ENCODE measurements around the gene AOPEP.

AOPEP gene

DNA sequence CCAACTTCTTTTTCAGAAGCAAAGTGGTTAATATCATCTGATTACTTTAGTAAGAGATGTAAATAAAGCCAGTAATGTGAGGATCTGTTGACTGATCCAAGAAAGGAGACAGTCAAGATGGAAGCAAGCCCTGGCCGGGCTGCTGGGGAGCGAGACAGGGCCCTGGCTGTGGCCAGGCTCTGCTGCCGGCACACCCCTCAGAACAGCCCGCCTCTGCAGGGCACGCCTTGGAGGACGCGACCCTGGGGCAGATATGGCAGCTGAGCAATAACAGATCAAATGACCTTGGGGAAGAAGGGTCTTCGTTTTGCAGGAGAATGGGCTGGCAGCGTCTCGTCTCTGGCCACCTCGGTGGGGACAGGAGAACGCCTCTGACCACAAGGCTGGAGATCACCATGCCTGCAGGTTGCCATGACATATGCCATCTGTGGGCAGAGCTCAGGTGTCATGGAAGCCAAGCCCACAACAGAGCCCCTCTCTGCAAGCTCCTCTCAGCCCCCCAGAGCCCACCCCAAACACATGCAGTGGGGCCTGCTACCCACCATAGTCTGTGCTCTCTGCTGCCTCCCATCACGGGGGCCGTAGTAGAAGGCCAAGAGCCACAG is 384.5 kb downstream of the AOPEP start:
- Histone ChIP-seq H3K27ac (ENCODE audit: low read depth, low read length) (no peak overlapping the region), H3K36me3 (ENCODE audit: insufficient read depth, low read length) (peaks cover 4% of the 10 kb centered on the region; the same call in 1 of the 2 replicates), H3K4me1 (ENCODE audit: insufficient read depth, low read length) (no peaks in the 10 kb centered on the region), H3K9me3 (ENCODE audit: insufficient read depth, low read depth, low read length) (no peaks in the 10 kb centered on the region), H3K4me3 (ENCODE audit: low read length) (no peak overlapping the region), H3K27me3 (ENCODE audit: insufficient read depth, low read length) (no peaks in the 10 kb centered on the region), H3K9ac (ENCODE audit: low read depth, low read length) (no peak overlapping the region)
- WGBS = 96% methylated on average over 14 of the region's 14 CpGs

DNA sequence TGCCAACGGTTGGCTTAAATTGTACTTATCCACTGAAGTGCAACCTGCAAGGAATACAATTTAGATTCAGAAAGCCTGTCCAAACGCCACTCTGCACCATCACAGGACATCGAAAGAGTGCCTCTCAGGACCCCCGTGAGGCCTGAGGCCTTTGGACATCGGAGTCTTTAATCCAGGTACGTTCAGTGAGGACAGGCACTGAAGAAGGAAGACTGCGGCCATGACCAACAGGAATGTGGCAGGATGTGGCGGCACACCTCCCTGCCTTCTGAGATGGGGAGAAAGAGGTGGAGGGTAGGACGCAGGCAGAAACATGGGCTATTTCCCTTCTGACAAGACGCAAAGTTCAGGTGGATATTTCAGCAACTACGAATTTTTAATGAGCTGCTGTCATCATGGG is 385.2 kb downstream of the AOPEP start:
- H3K36me3 ChIP-seq (ENCODE audit: insufficient read depth, low read length) = peaks cover 3% of the 10 kb centered on the region; the same call in 1 of the 2 replicates
- no peak overlapping the region for H3K27ac ChIP-seq (ENCODE audit: low read depth, low read length)
- H3K4me1 ChIP-seq (ENCODE audit: insufficient read depth, low read length) = no peaks in the 10 kb centered on the region; the same call in 1 of the 2 replicates
- H3K27me3 ChIP-seq (ENCODE audit: insufficient read depth, low read length) = no peaks in the 10 kb centered on the region
- H3K9me3 ChIP-seq (ENCODE audit: insufficient read depth, low read depth, low read length) = no peaks in the 10 kb centered on the region
- 94% methylated on average over 11 of the region's 11 CpGs for WGBS
- no peak overlapping the region for H3K4me3 ChIP-seq (ENCODE audit: low read length)
- H3K9ac ChIP-seq (ENCODE audit: low read depth, low read length) = no peak overlapping the region

DNA sequence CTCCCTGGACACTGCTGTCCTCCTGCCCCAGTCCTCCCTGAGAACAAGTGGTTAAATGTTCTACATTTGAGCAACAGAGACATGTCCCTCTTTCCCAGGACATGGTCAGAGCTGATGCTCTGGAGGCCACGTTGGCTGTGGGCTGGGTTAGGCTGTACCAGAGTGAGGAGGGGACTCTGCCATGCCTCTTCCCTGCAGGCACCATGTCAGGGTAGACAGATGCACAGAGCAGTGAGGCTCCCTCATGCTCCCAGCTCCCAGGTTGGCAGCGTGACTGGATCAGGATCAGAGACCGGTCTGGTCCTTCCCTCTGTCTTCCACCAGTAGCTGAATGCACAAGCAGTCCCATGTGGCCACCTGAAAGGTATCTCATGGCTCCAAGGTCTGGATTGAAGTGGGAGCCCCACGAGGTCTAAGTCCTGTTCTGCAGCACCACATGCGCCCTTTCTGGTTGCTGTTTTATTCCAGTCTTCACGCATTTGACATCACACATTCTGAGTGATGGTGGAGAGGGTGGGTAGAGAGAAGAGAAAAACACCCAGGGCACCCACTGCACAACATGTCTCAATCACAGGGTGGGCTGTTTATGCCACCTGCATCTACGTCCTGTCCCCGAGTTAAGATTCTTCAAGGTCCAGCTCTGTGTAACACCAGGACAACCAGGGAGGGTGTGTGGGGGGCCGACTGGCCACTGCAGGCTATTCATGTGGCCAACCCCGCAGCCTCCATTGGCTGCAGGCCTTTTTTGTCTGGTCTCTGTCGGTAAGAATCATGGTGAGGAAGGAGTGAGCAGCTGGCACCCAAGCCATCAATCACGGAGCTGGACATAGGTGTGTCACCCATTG is 386.2 kb downstream of the AOPEP start:
- Histone ChIP-seq H3K9me3 (ENCODE audit: insufficient read depth, low read depth, low read length) (no peaks in the 10 kb centered on the region), H3K36me3 (ENCODE audit: insufficient read depth, low read length) (no peaks in the 10 kb centered on the region; the same call in 1 of the 2 replicates), H3K27me3 (ENCODE audit: insufficient read depth, low read length) (no peaks in the 10 kb centered on the region), H3K4me1 (ENCODE audit: insufficient read depth, low read length) (no peaks in the 10 kb centered on the region; the same call in 1 of the 2 replicates), H3K9ac (ENCODE audit: low read depth, low read length) (no peak overlapping the region), H3K27ac (ENCODE audit: low read depth, low read length) (no peak overlapping the region), H3K4me3 (ENCODE audit: low read length) (no peak overlapping the region)
- WGBS = 95% methylated on average over 12 of the region's 12 CpGs

GRCh38 chr9:95115104-95115503 is 388.6 kb downstream of the AOPEP start:
- no peak overlapping the region for H3K4me3 ChIP-seq (ENCODE audit: low read length)
- 96% methylated on average over 6 of the region's 6 CpGs for WGBS

GRCh38 chr9:95116002-95116807 is 389.7 kb downstream of the AOPEP start:
- H3K4me1 ChIP-seq (ENCODE audit: insufficient read depth, low read length) = no peaks in the 10 kb centered on the region; the same call in 1 of the 2 replicates
- H3K36me3 ChIP-seq (ENCODE audit: insufficient read depth, low read length) = no peaks in the 10 kb centered on the region; the same call in 1 of the 2 replicates
- no peak overlapping the region for H3K27ac ChIP-seq (ENCODE audit: low read depth, low read length)
- H3K9ac ChIP-seq (ENCODE audit: low read depth, low read length) = no peak overlapping the region
- H3K9me3 ChIP-seq (ENCODE audit: insufficient read depth, low read depth, low read length) = no peaks in the 10 kb centered on the region
- WGBS = 83% methylated on average over 10 of the region's 11 CpGs
- H3K27me3 ChIP-seq (ENCODE audit: insufficient read depth, low read length) = no peaks in the 10 kb centered on the region
- H3K4me3 ChIP-seq (ENCODE audit: low read length) = no peak overlapping the region

More at GRCh38 chr9:95115104-95115503, 388.6 kb downstream of the AOPEP start:
- Histone ChIP-seq H3K9me3 (ENCODE audit: insufficient read depth, low read depth, low read length) (no peaks in the 10 kb centered on the region), H3K9ac (ENCODE audit: low read depth, low read length) (no peak overlapping the region), H3K4me1 (ENCODE audit: insufficient read depth, low read length) (no peaks in the 10 kb centered on the region; the same call in 1 of the 2 replicates), H3K27ac (ENCODE audit: low read depth, low read length) (no peak overlapping the region), H3K36me3 (ENCODE audit: insufficient read depth, low read length) (no peaks in the 10 kb centered on the region; the same call in 1 of the 2 replicates), H3K27me3 (ENCODE audit: insufficient read depth, low read length) (no peaks in the 10 kb centered on the region)

GRCh38 chr9:95116808-95117204 is 390.3 kb downstream of the AOPEP start:
- Histone ChIP-seq H3K36me3 (ENCODE audit: insufficient read depth, low read length) (no peaks in the 10 kb centered on the region; the same call in 1 of the 2 replicates), H3K4me3 (ENCODE audit: low read length) (no peak overlapping the region), H3K4me1 (ENCODE audit: insufficient read depth, low read length) (no peaks in the 10 kb centered on the region; the same call in 1 of the 2 replicates), H3K27me3 (ENCODE audit: insufficient read depth, low read length) (no peaks in the 10 kb centered on the region), H3K9ac (ENCODE audit: low read depth, low read length) (no peak overlapping the region), H3K9me3 (ENCODE audit: insufficient read depth, low read depth, low read length) (no peaks in the 10 kb centered on the region), H3K27ac (ENCODE audit: low read depth, low read length) (no peak overlapping the region)
- 89% methylated on average over 1 of the region's 1 CpG for WGBS

- Histone ChIP-seq H3K4me3 (ENCODE audit: low read length) (no peak overlapping the region), H3K9ac (ENCODE audit: low read depth, low read length) (no peak overlapping the region), H3K27me3 (ENCODE audit: insufficient read depth, low read length) (no peaks in the 10 kb centered on the region), H3K27ac (ENCODE audit: low read depth, low read length) (no peak overlapping the region), H3K36me3 (ENCODE audit: insufficient read depth, low read length) (no peaks in the 10 kb centered on the region; the same call in 1 of the 2 replicates), H3K9me3 (ENCODE audit: insufficient read depth, low read depth, low read length) (no peaks in the 10 kb centered on the region), H3K4me1 (ENCODE audit: insufficient read depth, low read length) (no peaks in the 10 kb centered on the region; the same call in 1 of the 2 replicates)
- 95% methylated on average over 4 of the region's 4 CpGs for WGBS
Observed at GRCh38 chr9:95118596-95118995, 392.1 kb downstream of the AOPEP start.

- Histone ChIP-seq H3K36me3 (ENCODE audit: insufficient read depth, low read length) (no peaks in the 10 kb centered on the region), H3K27me3 (ENCODE audit: insufficient read depth, low read length) (no peaks in the 10 kb centered on the region), H3K4me1 (ENCODE audit: insufficient read depth, low read length) (no peaks in the 10 kb centered on the region; the same call in none of the 2 replicates), H3K9me3 (ENCODE audit: insufficient read depth, low read depth, low read length) (no peaks in the 10 kb centered on the region), H3K4me3 (ENCODE audit: low read length) (no peak overlapping the region), H3K27ac (ENCODE audit: low read depth, low read length) (no peak overlapping the region), H3K9ac (ENCODE audit: low read depth, low read length) (no peak overlapping the region)
Observed at GRCh38 chr9:95120781-95121370, 394.4 kb downstream of the AOPEP start.

GRCh38 chr9:95124582-95125367 is 398.3 kb downstream of the AOPEP start:
- no peaks in the 10 kb centered on the region for H3K27me3 ChIP-seq (ENCODE audit: insufficient read depth, low read length)
- no peaks in the 10 kb centered on the region for H3K9me3 ChIP-seq (ENCODE audit: insufficient read depth, low read depth, low read length)
- no peak overlapping the region for H3K4me3 ChIP-seq (ENCODE audit: low read length)
- H3K27ac ChIP-seq (ENCODE audit: low read depth, low read length) = no peak overlapping the region
- H3K36me3 ChIP-seq (ENCODE audit: insufficient read depth, low read length) = no peaks in the 10 kb centered on the region
- WGBS = 86% methylated on average over 8 of the region's 9 CpGs
- no peak overlapping the region for H3K9ac ChIP-seq (ENCODE audit: low read depth, low read length)
- H3K4me1 ChIP-seq (ENCODE audit: insufficient read depth, low read length) = peaks cover 20% of the 10 kb centered on the region

DNA sequence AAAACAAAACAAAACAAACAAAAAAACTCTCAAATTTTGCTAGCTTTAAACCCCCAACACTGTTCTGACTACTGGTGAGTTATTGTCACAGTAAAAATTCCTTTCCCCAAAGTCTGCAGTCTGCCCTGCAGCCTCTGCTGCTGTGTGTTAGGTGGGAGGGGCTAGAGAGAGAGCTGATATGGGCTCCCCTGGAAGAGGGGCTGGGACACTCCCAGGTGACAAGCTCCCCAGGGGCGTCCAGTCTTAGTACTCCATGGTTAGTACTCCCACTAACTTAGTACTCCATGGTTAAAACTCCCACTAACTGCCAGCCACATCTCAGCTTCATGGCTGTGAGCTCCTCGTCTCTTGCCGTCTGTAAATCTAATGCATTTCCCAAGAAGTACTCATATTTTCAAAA is 399.2 kb downstream of the AOPEP start:
- 64% methylated on average over 2 of the region's 3 CpGs for WGBS
- Histone ChIP-seq H3K4me1 (ENCODE audit: insufficient read depth, low read length) (peaks cover 27% of the 10 kb centered on the region), H3K9ac (ENCODE audit: low read depth, low read length) (no peak overlapping the region), H3K4me3 (ENCODE audit: low read length) (no peak overlapping the region), H3K27ac (ENCODE audit: low read depth, low read length) (no peak overlapping the region), H3K9me3 (ENCODE audit: insufficient read depth, low read depth, low read length) (no peaks in the 10 kb centered on the region), H3K27me3 (ENCODE audit: insufficient read depth, low read length) (no peaks in the 10 kb centered on the region), H3K36me3 (ENCODE audit: insufficient read depth, low read length) (no peaks in the 10 kb centered on the region)
